IMR-90 (cell line): ENCODE results near the gene ERMAP. TPM values are rescaled to one million over a fixed set of nuclear protein-coding genes. Genes with fewer than 3 reads are reported as not detected.

ENCODE experiments used
- ATAC-seq: fragments of 200-7000 bp; cut with Tn5 transposase; 2 replicates; pipeline ENCODE4 v1.9.1; 2020; ENCODE audit warnings: low read depth, mild to moderate bottlenecking, moderate library complexity
- BruUV-seq: library from RNA; stranded (reverse); fragments of 400-500 nt; replicated peaks from 2 replicates; lab custom pipeline; 2021; lab: Mats Ljungman, UMichigan
- CTCF ChIA-PET: fragments of 300-600 bp; formaldehyde crosslinking; extraction: SDS; loops from one replicate; lab custom pipeline; 2021; ENCODE audit warnings: antibody characterized with exemption; lab: Yijun Ruan, JAX
- POLR2A ChIA-PET: fragments of 300-600 bp; sonication (Branson Sonifier 250); formaldehyde crosslinking; loops from one replicate; lab custom pipeline; 2022; ENCODE audit warnings: antibody characterized with exemption; ENCODE audit not compliant: unreplicated experiment; lab: Charles Lee
- DNase-seq: peaks from one replicate; pipeline ENCODE4 v3.0.0; 2013
- H2AFZ ChIP-seq: replicated peaks from 2 replicates; pipeline ENCODE3; 2013; ENCODE audit warnings: low read length, mild to moderate bottlenecking; ENCODE audit not compliant: poor library complexity
- H2AK5ac ChIP-seq: 2 replicates; pipeline ENCODE4 v1.6.1; 2013; ENCODE audit warnings: low read depth, low read length, inconsistent platforms
- H2AK9ac ChIP-seq: replicated peaks from 2 replicates; pipeline ENCODE3; 2013; ENCODE audit warnings: mild to moderate bottlenecking, low read depth, low read length, moderate library complexity; ENCODE audit not compliant: poor library complexity
- H2BK120ac ChIP-seq: 2 replicates; pipeline ENCODE4 v1.6.1; 2013; ENCODE audit warnings: low read depth, low read length, inconsistent platforms
- H2BK15ac ChIP-seq: 3 replicates; pipeline ENCODE4 v1.6.1; 2013; ENCODE audit warnings: low read depth, low read length, inconsistent platforms
- H2BK20ac ChIP-seq: 2 replicates; pipeline ENCODE4 v1.6.1; 2013; ENCODE audit warnings: low read depth, mild to moderate bottlenecking, inconsistent platforms, low read length, moderate library complexity
- H2BK5ac ChIP-seq: 2 replicates; pipeline ENCODE4 v1.6.1; 2013; ENCODE audit warnings: mild to moderate bottlenecking, low read depth, low read length, inconsistent platforms; ENCODE audit not compliant: poor library complexity, severe bottlenecking
- H3K14ac ChIP-seq: replicated peaks from 2 replicates; pipeline ENCODE4 v1.6.1; 2013; ENCODE audit warnings: low read depth, low read length, inconsistent platforms
- H3K18ac ChIP-seq: 2 replicates; pipeline ENCODE4 v1.6.1; 2013; ENCODE audit warnings: low read depth, low read length, control low read depth
- H3K23ac ChIP-seq: 2 replicates; pipeline ENCODE4 v1.6.1; 2013; ENCODE audit warnings: low read depth, low read length, inconsistent platforms
- H3K27ac ChIP-seq: 2 replicates; pipeline ENCODE4 v1.5.1; 2013; ENCODE audit warnings: mild to moderate bottlenecking, control low read depth, low read length; ENCODE audit not compliant: insufficient read depth
- H3K27me3 ChIP-seq: 2 replicates; pipeline ENCODE4 v1.6.1; 2013; ENCODE audit warnings: low read length; ENCODE audit not compliant: control insufficient read depth, insufficient read depth
- H3K36me3 ChIP-seq: 2 replicates; pipeline ENCODE4 v1.6.1; 2013; ENCODE audit warnings: low read length, mixed read lengths; ENCODE audit not compliant: control insufficient read depth, insufficient read depth
- H3K4ac ChIP-seq: 2 replicates; pipeline ENCODE4 v1.6.1; 2013; ENCODE audit warnings: low read depth, low read length, inconsistent platforms
- H3K4me1 ChIP-seq: 2 replicates; pipeline ENCODE4 v1.6.1; 2013; ENCODE audit warnings: low read length, mixed read lengths; ENCODE audit not compliant: control insufficient read depth, insufficient read depth
- H3K4me2 ChIP-seq: 2 replicates; pipeline ENCODE4 v1.6.1; 2013; ENCODE audit warnings: low read depth, mild to moderate bottlenecking, control low read depth, low read length, moderate library complexity
- H3K4me3 ChIP-seq: 2 replicates; pipeline ENCODE4 v1.5.1; 2013; ENCODE audit warnings: low read depth, mild to moderate bottlenecking, control low read depth, low read length, moderate library complexity; ENCODE audit not compliant: insufficient read depth
- H3K56ac ChIP-seq: 2 replicates; pipeline ENCODE4 v1.6.1; 2013; ENCODE audit warnings: low read length, inconsistent platforms; ENCODE audit not compliant: insufficient read depth; ENCODE audit errors: extremely low read depth
- H3K79me1 ChIP-seq, 2 experiments: 2 replicates each; pipeline ENCODE4 v1.6.1; 2013; ENCODE audit warnings: low read length in 2 of 2, inconsistent platforms in 1 of 2, low read depth in 1 of 2
- H3K9ac ChIP-seq: 2 replicates; pipeline ENCODE4 v1.6.1; 2013; ENCODE audit warnings: low read depth, low read length, control low read depth
- H3K9me1 ChIP-seq: 2 replicates; pipeline ENCODE4 v1.6.1; 2013; ENCODE audit warnings: low read length, inconsistent platforms; ENCODE audit not compliant: insufficient read depth
- H3K9me3 ChIP-seq: 2 replicates; pipeline ENCODE4 v1.6.1; 2013; ENCODE audit warnings: low read length; ENCODE audit not compliant: control insufficient read depth, insufficient read depth
- H4K20me1 ChIP-seq: 2 replicates; pipeline ENCODE4 v1.6.1; 2013; ENCODE audit warnings: low read length, inconsistent platforms; ENCODE audit not compliant: insufficient read depth
- H4K5ac ChIP-seq: 2 replicates; pipeline ENCODE4 v1.6.1; 2013; ENCODE audit warnings: mild to moderate bottlenecking, low read depth, low read length, control low read depth
- H4K8ac ChIP-seq, 2 experiments: 2 replicates each; pipeline ENCODE4 v1.6.1; 2013; ENCODE audit warnings: low read depth in 2 of 2, low read length in 2 of 2, control low read depth in 1 of 2, inconsistent platforms in 1 of 2
- H4K91ac ChIP-seq: 2 replicates; pipeline ENCODE4 v1.6.1; 2013; ENCODE audit warnings: low read depth, low read length, inconsistent platforms; ENCODE audit not compliant: insufficient read depth
- NFE2L2 ChIP-seq: fragments of 150-350 bp; IDR thresholded peaks from 2 replicates; pipeline ENCODE4 v1.6.1; 2016; ENCODE audit warnings: low read depth, mild to moderate bottlenecking, low read length
- RFX5 ChIP-seq: IDR thresholded peaks from 2 replicates; pipeline ENCODE4 v1.8.0; 2012; ENCODE audit warnings: low read depth, mild to moderate bottlenecking, low read length, moderate library complexity
- USF2 ChIP-seq: fragments of 150-350 bp; IDR thresholded peaks from 2 replicates; pipeline ENCODE4 v1.6.1; 2017; ENCODE audit warnings: mild to moderate bottlenecking, antibody characterized with exemption, low read length, low read depth
- WGBS, 2 experiments: methylation state at CpG; one replicate each; pipeline versions ENCODE4 v1.1.5 to v1.1.7; 2013; ENCODE audit warnings: missing lambda C conversion rate in 2 of 2; ENCODE audit not compliant: insufficient read length in 1 of 2; ENCODE audit errors: extremely low coverage in 2 of 2; 5-methylcytosine and 5-hydroxymethylcytosine counted together
- dilution Hi-C: fragments of 300-500 bp; cut with HindIII; formaldehyde crosslinking; loops from one replicate; pipeline ENCODE4 v1.14.3; 2018; ENCODE audit warnings: low sequenced_read_pairs; ENCODE audit not compliant: unreplicated experiment
- in situ Hi-C: fragments of 300-500 bp; cut with MboI; formaldehyde crosslinking; loops from 3 replicates; pipeline ENCODE4 v1.14.3; 2019; ENCODE audit warnings: low sequenced_read_pairs, inconsistent platforms, mixed read lengths
- intact Hi-C: fragments of 100-400 bp; cut with micrococcal nuclease; formaldehyde crosslinking; loops from 2 replicates; pipeline ENCODE4 v1.10.0; 2022
- polyA plus RNA-seq, 3 experiments: library from polyadenylated mRNA; depleted of rRNA; stranded (reverse); fragments of >200 nt; gene quantifications; 2 replicates each; pipeline ENCODE4 v1.2.3, GENCODE V29; 2012; ENCODE audit warnings: low replicate concordance in 1 of 3
- total RNA-seq: library from RNA; depleted of rRNA; stranded (reverse); fragments of >200 nt; gene quantifications from 2 replicates; pipeline ENCODE4 v1.2.3, GENCODE V29; 2012

ERMAP gene
- total and polyA plus RNA-seq, 2 of the 4 experiments (the other 2 are of a cell fraction): 5.0 to 7.2 TPM

- CTCF ChIA-PET: no interaction called here
- in situ Hi-C loops: no loop called here
- dilution Hi-C loops: no loop called here
Measured at GRCh38 chr1:42844592-42845140, 27.7 kb downstream of the ERMAP start.

More at GRCh38 chr1:42844592-42845140, 27.7 kb downstream of the ERMAP start:
- H4K8ac ChIP-seq: peak overlapping the region; percentile 42 to 73; a peak in 2 of 4 replicates
- intact Hi-C loops: loop anchor here (10.0 kb wide), 1 partner anchor 160 kb away; the partner anchor contains the start of gene YBX1
- no peak overlapping the region for H2AK9ac ChIP-seq
- no peaks in the 10 kb centered on the region for H3K9me3 ChIP-seq
- H4K20me1 ChIP-seq: no peaks in the 10 kb centered on the region
- no peak overlapping the region for H3K4ac ChIP-seq
- peak overlapping the region; percentile 58 for H2AFZ ChIP-seq
- H3K79me1 ChIP-seq: peaks cover 12 to 30% of the 10 kb centered on the region in 2 experiments
- no TSS peak for BruUV-seq
- no peak overlapping the region for H2BK20ac ChIP-seq
- H4K5ac ChIP-seq: no peak overlapping the region
- no peak overlapping the region; the same call in 1 of the 2 replicates for H3K4me2 ChIP-seq
- no peak overlapping the region for H3K4me3 ChIP-seq
- H2AK5ac ChIP-seq: no peak overlapping the region
- H3K27ac ChIP-seq: peak overlapping the region; percentile 58; the same call in 1 of the 2 replicates
- TF ChIP-seq RFX5 (no peak), NFE2L2 (peak; percentile 58; the same call in 1 of the 2 replicates), USF2 (no peak)
- WGBS, 2 experiments: 100% methylated on average over 2 of the region's 4 CpGs; no CpG with 5 or more reads in 1 of the 2 experiments
- peak; percentile 52 for DNase-seq
- no peaks in the 10 kb centered on the region for H3K27me3 ChIP-seq
- ATAC-seq: no peak
- POLR2A ChIA-PET: no interaction called here
- peak overlapping the region; percentile 53 for H2BK5ac ChIP-seq
- peaks cover 13% of the 10 kb centered on the region for H3K36me3 ChIP-seq
- no peak overlapping the region for H3K23ac ChIP-seq
- no peak overlapping the region; the same call in 1 of the 2 replicates for H4K91ac ChIP-seq
- peaks cover 6% of the 10 kb centered on the region for H3K4me1 ChIP-seq
- peaks cover 12% of the 10 kb centered on the region for H3K9me1 ChIP-seq
- no peak overlapping the region for H2BK120ac ChIP-seq
- no peak overlapping the region for H3K9ac ChIP-seq
- no peak overlapping the region for H3K56ac ChIP-seq
- no peak overlapping the region for H3K14ac ChIP-seq
- H3K18ac ChIP-seq: no peak overlapping the region
- H2BK15ac ChIP-seq: no peak overlapping the region
